Thymus (tissue), 11 donors: ENCODE results near the gene CD93. TPM values are rescaled to one million over a fixed set of nuclear protein-coding genes. Genes with fewer than 3 reads are reported as not detected.

Experiments
- DNase-seq, 9 donors: peaks; one replicate each; pipeline ENCODE4 v3.0.0-alpha.2; 2013; ENCODE audit warnings: low spot score in 9 of 9, low read depth in 6 of 9, missing footprints in 1 of 9
- H3K27ac ChIP-seq, 2 donors: one replicate each; pipeline ENCODE4 v1.5.1; 2013; ENCODE audit warnings: control low read depth in 1 of 2, low read depth in 1 of 2, low read length in 1 of 2, mild to moderate bottlenecking in 1 of 2, moderate library complexity in 1 of 2
- H3K27me3 ChIP-seq, 2 donors: one replicate each; pipeline ENCODE4 v1.5.1; 2013; ENCODE audit warnings: low read length in 1 of 2; ENCODE audit not compliant: control insufficient read depth in 2 of 2, insufficient read depth in 1 of 2
- H3K36me3 ChIP-seq, 2 donors: one replicate each; pipeline ENCODE4 v1.5.1; 2013; ENCODE audit warnings: low read length in 1 of 2, mild to moderate bottlenecking in 1 of 2, moderate library complexity in 1 of 2; ENCODE audit not compliant: control insufficient read depth in 2 of 2, insufficient read depth in 2 of 2
- H3K4me1 ChIP-seq, 2 donors: one replicate each; pipeline ENCODE4 v1.5.1; 2013; ENCODE audit warnings: low read length in 2 of 2; ENCODE audit not compliant: control insufficient read depth in 2 of 2, insufficient read depth in 2 of 2
- H3K4me3 ChIP-seq, 2 donors: one replicate each; pipeline ENCODE4 v1.5.1; 2013; ENCODE audit warnings: low read length in 2 of 2, control low read depth in 1 of 2, mild to moderate bottlenecking in 1 of 2
- H3K9me3 ChIP-seq, 2 donors: one replicate each; pipeline ENCODE4 v1.5.1; 2013; ENCODE audit warnings: low read length in 1 of 2, mild to moderate bottlenecking in 1 of 2; ENCODE audit not compliant: control insufficient read depth in 2 of 2, insufficient read depth in 1 of 2
- WGBS: extraction: QIAGEN DNeasy Blood & Tissue Kit; methylation state at CpG from one replicate; pipeline ENCODE4 v1.1.7; 2013; 5-methylcytosine and 5-hydroxymethylcytosine counted together
- polyA plus RNA-seq: library from polyadenylated mRNA; stranded (reverse); fragments of 200-250 nt; gene quantifications from one replicate; pipeline ENCODE4 v1.2.3, GENCODE V29; 2013
- total RNA-seq: library from RNA; stranded (reverse); fragments of 120-200 nt; gene quantifications from one replicate; pipeline ENCODE4 v1.2.4, GENCODE V29; 2013
- donor health status: healthy.

CD93 gene
- total and polyA plus RNA-seq, 2 donors, result 16.4 to 19.8 TPM

DNA sequence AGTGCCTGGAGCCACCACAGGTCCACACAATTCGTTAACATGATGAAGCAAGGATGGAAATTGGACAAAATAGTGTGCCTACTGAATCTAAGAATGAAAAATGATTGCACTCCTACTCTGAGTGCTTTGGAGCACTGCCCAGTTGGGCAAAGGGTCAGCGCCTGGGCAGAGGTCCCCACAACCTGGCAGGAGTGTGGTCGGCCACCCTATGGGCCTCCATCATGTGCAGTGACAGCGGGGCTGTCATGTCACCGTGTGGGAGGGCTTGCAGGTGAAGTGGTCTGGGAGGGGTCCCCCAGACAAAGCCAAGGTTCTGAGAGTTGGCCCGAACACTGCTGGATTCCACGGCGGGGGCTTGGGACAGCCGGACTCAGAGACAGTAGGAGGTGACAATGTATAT, 36.2 kb upstream of the CD93 start:
- H3K9me3 ChIP-seq, result no peaks in the 10 kb centered on the region
- no peak for DNase-seq
- peaks cover 5 to 43% of the 10 kb centered on the region in 2 donors for H3K4me1 ChIP-seq
- no peaks in the 10 kb centered on the region for H3K27me3 ChIP-seq
- no peak overlapping the region for H3K27ac ChIP-seq
- 84% methylated on average over 7 of the region's 9 CpGs for WGBS
- no peaks in the 10 kb centered on the region for H3K36me3 ChIP-seq
- H3K4me3 ChIP-seq, result no peak overlapping the region

DNA sequence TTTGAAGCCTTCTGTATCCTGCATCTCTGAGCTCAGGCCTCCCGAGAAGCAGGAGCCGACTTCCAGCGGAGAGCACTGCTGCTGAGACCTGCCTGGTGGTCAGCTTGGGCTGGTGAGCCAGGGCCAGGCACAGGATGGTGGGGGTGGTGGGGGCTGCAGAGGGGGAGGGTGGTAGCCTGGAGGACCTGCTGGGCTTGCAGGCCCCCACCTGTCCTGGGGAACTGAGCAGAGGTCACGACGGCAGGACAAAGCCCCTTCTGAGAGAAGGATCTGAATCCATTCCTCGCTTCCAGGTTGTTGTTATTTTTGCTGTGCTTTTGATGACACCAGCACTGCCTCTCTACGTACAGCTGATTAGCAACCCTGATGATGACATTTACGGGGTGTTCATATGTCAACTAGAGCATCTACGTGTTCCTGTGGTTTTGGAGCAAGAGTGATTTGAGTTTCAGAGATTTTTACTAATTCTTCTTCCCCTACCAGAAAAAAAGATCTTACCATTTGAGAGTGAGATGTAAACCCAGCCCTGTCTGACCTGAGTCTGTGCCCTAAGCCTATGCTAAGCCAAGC, 35.7 kb upstream of the CD93 start:
- peaks cover 5 to 39% of the 10 kb centered on the region in 2 donors for H3K4me1 ChIP-seq
- 92% methylated on average over 9 of the region's 9 CpGs for WGBS
- H3K36me3 ChIP-seq, result no peaks in the 10 kb centered on the region
- no peaks in the 10 kb centered on the region for H3K27me3 ChIP-seq
- H3K27ac ChIP-seq, result no peak overlapping the region
- H3K4me3 ChIP-seq, result no peak overlapping the region
- DNase-seq, result no peak
- no peaks in the 10 kb centered on the region for H3K9me3 ChIP-seq

DNA sequence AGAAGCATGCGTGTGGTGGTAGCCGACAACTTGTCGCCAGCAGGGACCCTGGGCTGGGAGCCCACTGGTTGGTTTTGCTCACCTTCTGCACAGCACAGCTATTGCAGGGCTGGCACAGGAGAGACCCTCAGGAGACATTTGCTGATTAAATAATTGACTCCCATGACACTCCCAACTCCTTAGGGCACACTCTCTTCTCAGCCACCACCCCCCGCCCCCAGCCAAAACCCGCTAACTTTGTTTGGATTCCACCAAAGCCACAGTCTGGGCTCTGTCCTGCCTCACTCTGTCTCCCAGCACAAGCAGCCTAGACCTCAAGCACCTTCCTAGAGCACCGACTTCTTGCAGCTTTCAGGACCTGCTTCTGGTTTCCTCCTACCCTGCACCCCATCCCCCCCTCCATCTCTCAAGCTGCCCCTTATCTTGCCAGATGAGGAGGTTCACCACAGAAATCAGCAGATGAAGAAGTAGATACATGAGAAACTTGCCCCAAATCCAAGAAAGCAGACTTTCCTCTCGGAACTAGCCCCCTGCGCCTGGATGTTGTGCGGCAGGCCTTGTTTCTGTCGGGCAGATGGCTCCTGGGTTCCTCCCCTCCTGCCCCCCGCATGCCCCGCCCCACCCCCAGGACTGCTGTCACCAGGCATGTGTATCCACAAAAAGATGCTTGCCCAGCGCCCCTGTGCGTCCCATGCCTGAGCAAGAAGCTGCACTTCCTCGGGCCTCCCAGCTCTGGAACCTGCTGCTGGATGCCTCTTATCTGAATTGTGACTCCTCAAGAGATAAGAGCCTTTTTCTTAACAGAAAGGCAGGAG, 35.0 kb upstream of the CD93 start:
- no peaks in the 10 kb centered on the region for H3K36me3 ChIP-seq
- no peak overlapping the region for H3K27ac ChIP-seq
- no peaks in the 10 kb centered on the region for H3K27me3 ChIP-seq
- 53% methylated on average over 15 of the region's 15 CpGs for WGBS
- no peaks in the 10 kb centered on the region for H3K9me3 ChIP-seq
- H3K4me3 ChIP-seq, result no peak overlapping the region
- DNase-seq, result peak in 2 of 9 donors; percentile 38 to 58
- peaks cover 5 to 33% of the 10 kb centered on the region in 2 donors for H3K4me1 ChIP-seq

DNA sequence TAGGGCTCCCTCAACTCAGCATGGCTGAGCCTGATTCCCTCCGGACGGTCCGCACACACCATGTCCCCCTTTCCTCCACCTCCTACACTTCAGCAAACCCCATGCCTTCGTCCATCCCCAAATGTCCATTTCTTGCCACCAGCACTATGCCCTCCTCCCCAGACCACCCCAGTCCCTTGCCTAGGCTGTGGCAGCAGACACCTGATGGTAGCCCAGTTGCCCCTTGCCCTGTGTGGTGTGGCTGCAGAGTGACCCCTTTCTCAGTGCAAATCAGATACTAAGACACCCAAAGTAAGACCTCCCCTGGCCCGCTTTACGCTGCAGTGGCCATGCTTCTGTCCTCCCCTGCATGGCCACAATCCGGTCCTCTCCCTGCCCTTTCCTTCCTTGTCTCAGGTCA, 34.1 kb upstream of the CD93 start:
- Histone ChIP-seq H3K4me3 (no peak overlapping the region), H3K27me3 (no peaks in the 10 kb centered on the region), H3K4me1 (peaks cover 5 to 27% of the 10 kb centered on the region in 2 donors), H3K36me3 (no peaks in the 10 kb centered on the region), H3K9me3 (no peaks in the 10 kb centered on the region), H3K27ac (no peak overlapping the region)
- no peak for DNase-seq
- 84% methylated on average over 7 of the region's 7 CpGs for WGBS

DNA sequence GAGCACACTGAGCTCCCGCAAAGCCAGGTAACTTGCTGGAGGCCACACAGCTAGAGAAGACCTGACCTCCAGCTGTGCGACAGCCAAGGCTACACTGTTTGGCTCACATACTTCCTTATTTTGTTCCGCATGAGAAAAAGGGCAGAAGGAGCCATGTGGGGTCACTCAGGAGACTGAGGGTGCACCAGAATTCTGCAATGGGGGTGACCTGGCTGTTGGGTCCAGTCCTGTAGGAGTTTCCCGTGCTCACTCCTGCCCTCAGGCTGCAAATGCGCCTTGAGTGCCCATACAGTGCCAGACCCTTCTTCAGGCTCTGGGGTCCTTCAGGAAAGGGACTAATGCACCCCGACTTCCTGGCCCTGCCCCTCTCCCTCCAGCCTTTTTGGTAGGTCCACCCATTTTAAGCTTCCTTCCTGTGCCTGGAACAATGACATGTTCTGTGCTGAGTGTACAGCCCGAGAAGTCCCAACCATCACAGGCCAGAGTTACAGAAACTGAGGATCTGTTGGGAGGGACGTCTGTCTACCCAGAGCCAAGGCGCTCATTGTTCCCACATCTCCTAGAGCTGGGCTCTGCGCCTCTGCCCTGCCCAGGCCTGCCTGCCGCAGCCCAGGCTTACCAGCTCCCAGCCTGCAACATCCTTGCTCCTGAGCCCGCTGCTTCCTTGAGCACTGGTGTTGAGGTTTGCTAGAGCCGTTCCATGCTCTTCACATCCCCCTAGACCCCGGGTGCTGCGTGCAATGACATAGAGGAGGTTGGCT, 33.5 kb upstream of the CD93 start:
- no peak overlapping the region for H3K4me3 ChIP-seq
- no peaks in the 10 kb centered on the region for H3K9me3 ChIP-seq
- no peaks in the 10 kb centered on the region for H3K27me3 ChIP-seq
- no peak overlapping the region for H3K27ac ChIP-seq
- WGBS, result 94% methylated on average over 15 of the region's 15 CpGs
- H3K4me1 ChIP-seq, result peaks cover 5 to 21% of the 10 kb centered on the region in 2 donors
- DNase-seq, result no peak
- no peaks in the 10 kb centered on the region for H3K36me3 ChIP-seq

DNA sequence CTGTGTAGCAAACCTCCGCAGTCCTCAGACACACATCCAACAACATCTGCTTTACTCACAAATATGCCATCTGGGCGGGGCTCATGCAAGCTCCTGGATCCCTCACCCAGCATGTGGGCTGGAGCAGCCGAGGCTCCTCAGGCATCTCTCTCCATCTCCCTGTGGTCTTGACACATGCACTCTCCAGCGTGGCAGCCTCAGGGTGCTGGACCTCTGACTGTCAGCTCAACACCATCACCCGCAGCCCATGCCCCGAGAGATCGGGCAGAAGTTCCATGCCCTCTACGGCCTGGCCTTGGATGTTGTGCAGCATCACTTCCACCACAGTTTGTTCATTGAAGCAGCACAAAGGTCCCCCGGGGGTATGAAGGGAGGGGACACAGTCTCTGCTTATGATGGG, 32.6 kb upstream of the CD93 start:
- no peak overlapping the region for H3K27ac ChIP-seq
- H3K27me3 ChIP-seq, result no peaks in the 10 kb centered on the region
- H3K4me1 ChIP-seq, result peaks cover 5 to 20% of the 10 kb centered on the region in 2 donors
- no peak for DNase-seq
- H3K4me3 ChIP-seq, result no peak overlapping the region
- no peaks in the 10 kb centered on the region for H3K36me3 ChIP-seq
- H3K9me3 ChIP-seq, result no peaks in the 10 kb centered on the region
- WGBS, result 97% methylated on average over 9 of the region's 9 CpGs

DNA sequence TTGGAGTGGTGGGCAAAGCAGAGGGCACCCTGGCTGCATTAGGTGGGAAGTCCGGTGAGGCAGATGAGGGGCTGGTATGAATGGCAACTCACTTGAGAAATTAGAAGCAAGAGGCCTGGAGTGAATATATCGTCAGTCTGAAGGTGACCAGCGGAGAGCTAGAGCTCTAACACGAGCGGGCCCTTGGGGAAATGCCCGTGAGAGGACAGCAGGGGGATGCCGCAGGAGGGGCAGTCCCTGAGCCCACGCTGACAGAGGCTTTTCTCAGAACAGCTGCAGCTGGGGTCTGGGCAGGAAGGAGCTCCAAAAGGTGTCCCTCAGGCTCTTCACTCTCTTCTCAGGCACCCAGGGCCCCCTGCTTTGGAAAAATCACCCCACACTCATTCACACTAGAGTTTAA, 32.0 kb upstream of the CD93 start:
- Histone ChIP-seq H3K27me3 (no peaks in the 10 kb centered on the region), H3K36me3 (no peaks in the 10 kb centered on the region), H3K9me3 (no peaks in the 10 kb centered on the region), H3K4me1 (peaks cover 5 to 24% of the 10 kb centered on the region in 2 donors), H3K27ac (no peak overlapping the region), H3K4me3 (no peak overlapping the region)
- no peak for DNase-seq
- WGBS, result 92% methylated on average over 8 of the region's 8 CpGs

DNA sequence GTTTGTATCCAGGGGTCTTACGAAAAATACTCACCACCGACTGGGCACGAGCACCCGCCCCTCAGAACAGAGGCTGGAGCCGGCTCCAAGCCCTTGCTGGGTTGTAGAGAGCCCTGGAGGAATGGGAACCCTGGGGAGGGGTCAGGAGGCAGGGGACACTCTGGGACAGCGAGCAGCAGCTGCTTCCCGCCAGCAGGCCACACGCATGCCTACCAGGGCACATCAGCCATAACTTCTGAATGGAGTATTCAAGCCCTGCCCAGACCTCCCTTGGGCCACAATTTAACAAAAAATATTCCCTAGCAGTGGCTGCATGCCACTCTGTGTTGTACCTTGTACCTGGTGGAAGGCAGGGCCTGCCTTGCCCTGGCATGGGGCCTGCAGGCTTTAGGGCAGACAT, 31.6 kb upstream of the CD93 start:
- DNase-seq, result no peak
- Histone ChIP-seq H3K36me3 (no peaks in the 10 kb centered on the region), H3K4me3 (no peak overlapping the region), H3K27ac (no peak overlapping the region), H3K9me3 (no peaks in the 10 kb centered on the region), H3K4me1 (peaks cover 5 to 28% of the 10 kb centered on the region in 2 donors), H3K27me3 (no peaks in the 10 kb centered on the region)
- WGBS, result 98% methylated on average over 8 of the region's 8 CpGs
